Measurements from ENCODE around the gene GPBAR1.

Gene GPBAR1

GRCh38 chr2:218218268-218219185 is 42.3 kb upstream of the GPBAR1 start:
- no peaks in the 10 kb centered on the region for H3K9me3 Mint-ChIP-seq
- H3K4me3 Mint-ChIP-seq: peak overlapping the region; percentile 93
- TF ChIP-seq CTCF (IDR thresholded peaks at IDR 0.05; ENCODE audit: unreplicated experiment in 3 of 3): no peak
- H3K36me3 Mint-ChIP-seq (ENCODE audit: low read depth): peaks cover 14% of the 10 kb centered on the region
- H3K27me3 Mint-ChIP-seq (ENCODE audit: low read depth): peaks cover 6% of the 10 kb centered on the region
- peaks cover 46% of the 10 kb centered on the region for H3K4me1 Mint-ChIP-seq
- H3K27ac Mint-ChIP-seq: peak overlapping the region; percentile 86 to 95 (median 93)

- Mint-ChIP-seq H3K27ac (peak overlapping the region in 2 of 3 experiments; percentile 29 to 69), H3K4me3 (peak overlapping the region; percentile 93), H3K27me3 (ENCODE audit: low read depth) (peaks cover 6% of the 10 kb centered on the region), H3K4me1 (peaks cover 50% of the 10 kb centered on the region), H3K36me3 (ENCODE audit: low read depth) (peaks cover 20% of the 10 kb centered on the region), H3K9me3 (no peaks in the 10 kb centered on the region)
- TF ChIP-seq CTCF (IDR thresholded peaks at IDR 0.05; ENCODE audit: unreplicated experiment in 3 of 3): no peak
These were observed 40.9 kb upstream of the GPBAR1 start for GRCh38 chr2:218219934-218220333.

GRCh38 chr2:218221000-218221399 is 39.8 kb upstream of the GPBAR1 start:
- Mint-ChIP-seq H3K36me3 (ENCODE audit: low read depth) (peaks cover 30% of the 10 kb centered on the region), H3K27me3 (ENCODE audit: low read depth) (peaks cover 6% of the 10 kb centered on the region), H3K9me3 (no peaks in the 10 kb centered on the region), H3K4me3 (no peak overlapping the region), H3K27ac (no peak overlapping the region), H3K4me1 (peaks cover 48% of the 10 kb centered on the region)
- no peak for TF ChIP-seq CTCF (IDR thresholded peaks at IDR 0.05; ENCODE audit: unreplicated experiment in 3 of 3)

GRCh38 chr2:218223046-218223445 is 37.8 kb upstream of the GPBAR1 start:
- Mint-ChIP-seq H3K36me3 (ENCODE audit: low read depth) (peaks cover 43% of the 10 kb centered on the region), H3K4me3 (no peak overlapping the region), H3K27ac (no peak overlapping the region), H3K27me3 (ENCODE audit: low read depth) (peaks cover under 1% of the 10 kb centered on the region), H3K9me3 (no peaks in the 10 kb centered on the region), H3K4me1 (peaks cover 39% of the 10 kb centered on the region)
- TF ChIP-seq CTCF (IDR thresholded peaks at IDR 0.05; ENCODE audit: unreplicated experiment in 3 of 3): no peak

GRCh38 chr2:218224186-218224585 is 36.6 kb upstream of the GPBAR1 start:
- Mint-ChIP-seq H3K27ac (no peak overlapping the region), H3K4me1 (peaks cover 28% of the 10 kb centered on the region), H3K36me3 (ENCODE audit: low read depth) (peaks cover 52% of the 10 kb centered on the region), H3K9me3 (no peaks in the 10 kb centered on the region), H3K27me3 (ENCODE audit: low read depth) (no peaks in the 10 kb centered on the region), H3K4me3 (no peak overlapping the region)
- no peak for TF ChIP-seq CTCF (IDR thresholded peaks at IDR 0.05; ENCODE audit: unreplicated experiment in 3 of 3)

GRCh38 chr2:218226903-218227302 is 33.9 kb upstream of the GPBAR1 start:
- Mint-ChIP-seq H3K4me3 (no peak overlapping the region), H3K4me1 (peaks cover 4% of the 10 kb centered on the region), H3K27me3 (ENCODE audit: low read depth) (no peaks in the 10 kb centered on the region), H3K36me3 (ENCODE audit: low read depth) (peaks cover 58% of the 10 kb centered on the region), H3K27ac (no peak overlapping the region), H3K9me3 (no peaks in the 10 kb centered on the region)
- no peak for TF ChIP-seq CTCF (IDR thresholded peaks at IDR 0.05; ENCODE audit: unreplicated experiment in 3 of 3)
